SH-SY5Y (cell line): Measurements from ENCODE around the gene TCF4.

ENCODE experiments used
- GATA2 ChIP-seq: IDR thresholded peaks from 2 replicates; pipeline ENCODE4 v1.6.1; 2011; ENCODE audit warnings: mild to moderate bottlenecking, low read depth, low read length
- GATA3 ChIP-seq: IDR thresholded peaks from 2 replicates; pipeline ENCODE4 v1.6.1; 2011; ENCODE audit warnings: low read depth, mild to moderate bottlenecking, low read length, moderate library complexity

- TF ChIP-seq GATA2 (no peak), GATA3 (no peak)
Measured at GRCh38 chr18:55179425-55179824, 408.6 kb downstream of the TCF4 start.
